LNCaP clone FGC (cell line): ENCODE measurements around the gene CDK1.

ENCODE experiments used
- DNase-seq: peaks from one replicate; pipeline ENCODE4 v3.0.0-alpha.2; 2011; ENCODE audit warnings: low read depth
- H3K4me3 ChIP-seq: 2 replicates; pipeline ENCODE4 v1.5.1; 2011; ENCODE audit warnings: mild to moderate bottlenecking, low read depth, low read length, control low read depth
- TF ChIP-seq, protein P1 (sequence below): IDR thresholded peaks from 2 replicates; pipeline ENCODE4 v1.5.1; 2012; ENCODE audit warnings: mild to moderate bottlenecking; ENCODE audit not compliant: control insufficient read depth, insufficient read depth; ENCODE audit errors: extremely low read depth

CDK1 gene

DNA sequence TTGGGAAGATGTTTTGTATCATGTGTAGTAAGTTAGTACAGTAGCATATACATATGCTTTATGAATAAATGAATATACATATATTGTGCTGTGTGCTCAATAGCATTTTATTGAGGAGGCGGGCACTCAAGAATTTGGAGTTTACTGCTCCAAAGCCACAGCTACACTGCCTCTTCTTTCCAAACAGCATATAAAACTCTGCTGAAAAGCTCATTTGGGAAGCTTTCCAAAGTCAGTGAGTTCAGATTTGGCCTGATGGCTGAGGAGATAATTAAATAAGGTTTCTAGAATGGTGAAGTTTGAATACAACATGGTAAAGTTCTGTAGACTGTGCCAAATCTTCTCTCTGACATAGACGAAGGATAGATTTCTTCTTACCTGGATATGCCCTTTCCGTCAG is 29.8 kb downstream of the CDK1 start:
- H3K4me3 ChIP-seq, result no peak overlapping the region
- TF ChIP-seq, protein P1, sequence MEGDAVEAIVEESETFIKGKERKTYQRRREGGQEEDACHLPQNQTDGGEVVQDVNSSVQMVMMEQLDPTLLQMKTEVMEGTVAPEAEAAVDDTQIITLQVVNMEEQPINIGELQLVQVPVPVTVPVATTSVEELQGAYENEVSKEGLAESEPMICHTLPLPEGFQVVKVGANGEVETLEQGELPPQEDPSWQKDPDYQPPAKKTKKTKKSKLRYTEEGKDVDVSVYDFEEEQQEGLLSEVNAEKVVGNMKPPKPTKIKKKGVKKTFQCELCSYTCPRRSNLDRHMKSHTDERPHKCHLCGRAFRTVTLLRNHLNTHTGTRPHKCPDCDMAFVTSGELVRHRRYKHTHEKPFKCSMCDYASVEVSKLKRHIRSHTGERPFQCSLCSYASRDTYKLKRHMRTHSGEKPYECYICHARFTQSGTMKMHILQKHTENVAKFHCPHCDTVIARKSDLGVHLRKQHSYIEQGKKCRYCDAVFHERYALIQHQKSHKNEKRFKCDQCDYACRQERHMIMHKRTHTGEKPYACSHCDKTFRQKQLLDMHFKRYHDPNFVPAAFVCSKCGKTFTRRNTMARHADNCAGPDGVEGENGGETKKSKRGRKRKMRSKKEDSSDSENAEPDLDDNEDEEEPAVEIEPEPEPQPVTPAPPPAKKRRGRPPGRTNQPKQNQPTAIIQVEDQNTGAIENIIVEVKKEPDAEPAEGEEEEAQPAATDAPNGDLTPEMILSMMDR, result no peak
- peak; percentile 63 for DNase-seq

DNA sequence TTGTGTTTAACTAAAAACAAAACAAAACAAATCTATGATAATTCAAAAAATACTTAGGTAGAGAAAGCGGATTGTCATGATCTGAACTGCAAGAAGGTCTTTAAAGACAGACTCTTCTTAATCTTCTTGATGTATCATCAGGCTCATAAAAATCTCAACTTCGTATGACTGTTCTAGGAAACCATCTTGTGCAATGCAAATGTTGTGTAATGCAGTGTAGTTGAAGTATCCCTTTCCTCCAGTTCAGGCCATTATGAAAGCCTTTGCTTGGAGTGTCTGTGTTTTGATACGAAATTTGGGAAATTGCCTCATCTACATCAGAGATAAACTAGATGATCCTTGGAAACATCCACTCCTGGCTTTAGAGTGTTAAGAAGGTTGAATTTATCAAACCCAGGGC is 30.9 kb downstream of the CDK1 start:
- DNase-seq, result no peak
- TF ChIP-seq, protein P1, result no peak
- H3K4me3 ChIP-seq, result no peak overlapping the region

- no peak overlapping the region for H3K4me3 ChIP-seq
- TF ChIP-seq, protein P1, result no peak
- no peak for DNase-seq
These were observed 32.3 kb downstream of the CDK1 start for GRCh38 chr10:60810437-60811182.

DNA sequence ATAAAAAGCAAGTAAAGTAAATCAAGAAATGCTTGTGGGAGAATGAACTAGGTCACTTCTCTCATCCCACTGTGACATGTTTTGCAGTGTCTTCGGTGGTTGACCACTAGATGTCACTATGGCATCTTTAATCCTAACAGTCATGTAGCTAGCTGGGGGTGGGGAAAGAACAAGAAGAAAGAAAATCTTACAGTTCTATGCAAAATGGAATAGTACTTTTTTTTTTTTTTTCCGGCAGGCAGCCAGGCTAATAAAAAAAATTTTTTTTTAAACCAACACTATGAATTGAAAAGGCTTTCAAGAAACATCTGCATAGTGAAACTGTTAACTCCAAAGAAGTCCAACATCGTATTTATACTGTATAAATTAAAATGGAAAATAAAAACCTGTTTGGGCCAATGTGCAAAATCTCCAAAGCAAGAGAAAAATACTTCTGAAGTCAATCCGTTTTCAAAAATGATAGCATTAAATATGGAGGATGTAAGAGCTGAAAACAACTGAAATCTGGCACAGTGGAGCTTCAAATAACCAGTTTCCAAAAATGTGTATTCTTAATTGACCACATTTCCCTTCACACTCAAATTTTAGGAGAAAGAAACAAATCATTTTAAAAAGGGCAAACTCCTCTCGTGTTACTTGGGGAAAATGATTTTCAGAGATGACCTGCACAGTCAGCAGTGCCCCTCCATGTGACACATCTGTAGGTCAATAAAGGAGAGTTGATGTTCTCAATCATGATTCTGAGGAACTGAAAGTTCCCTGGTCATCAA is 38.5 kb downstream of the CDK1 start:
- TF ChIP-seq, protein P1, result peak; percentile 84
- H3K4me3 ChIP-seq, result no peak overlapping the region
- DNase-seq, result peak; percentile 67

DNA sequence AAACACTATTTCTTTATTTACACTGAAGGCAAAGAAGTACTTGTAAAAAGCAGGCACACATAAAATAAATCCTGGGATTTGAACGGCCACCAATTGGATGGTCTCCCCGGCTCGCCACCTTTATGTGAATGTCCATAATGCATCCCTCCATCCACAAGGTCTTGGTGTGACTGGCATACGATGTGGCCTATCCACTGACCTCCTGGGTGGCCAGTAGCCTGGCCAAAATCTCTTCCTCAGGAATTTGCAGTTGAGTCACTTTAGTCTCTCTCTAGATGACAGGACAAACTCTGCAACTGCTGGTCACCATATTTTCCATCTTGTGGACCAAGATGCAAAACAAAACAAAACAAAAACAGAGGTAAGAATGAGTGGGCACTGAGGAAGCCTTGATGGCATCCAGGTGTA is 39.1 kb downstream of the CDK1 start:
- TF ChIP-seq, protein P1, result no peak
- H3K4me3 ChIP-seq, result no peak overlapping the region
- DNase-seq, result no peak

- TF ChIP-seq, protein P1, result no peak
- no peak overlapping the region for H3K4me3 ChIP-seq
- DNase-seq, result no peak
These were observed 40.0 kb downstream of the CDK1 start for GRCh38 chr10:60818134-60818770.
